IPS-11a (cell line): ENCODE data around the gene PALS1.

Experiments used
- H3K4me3 ChIP-seq: one replicate; pipeline ENCODE4 v1.5.1; 2013; ENCODE audit warnings: low read depth, low read length, control low read depth

The PALS1 gene

DNA sequence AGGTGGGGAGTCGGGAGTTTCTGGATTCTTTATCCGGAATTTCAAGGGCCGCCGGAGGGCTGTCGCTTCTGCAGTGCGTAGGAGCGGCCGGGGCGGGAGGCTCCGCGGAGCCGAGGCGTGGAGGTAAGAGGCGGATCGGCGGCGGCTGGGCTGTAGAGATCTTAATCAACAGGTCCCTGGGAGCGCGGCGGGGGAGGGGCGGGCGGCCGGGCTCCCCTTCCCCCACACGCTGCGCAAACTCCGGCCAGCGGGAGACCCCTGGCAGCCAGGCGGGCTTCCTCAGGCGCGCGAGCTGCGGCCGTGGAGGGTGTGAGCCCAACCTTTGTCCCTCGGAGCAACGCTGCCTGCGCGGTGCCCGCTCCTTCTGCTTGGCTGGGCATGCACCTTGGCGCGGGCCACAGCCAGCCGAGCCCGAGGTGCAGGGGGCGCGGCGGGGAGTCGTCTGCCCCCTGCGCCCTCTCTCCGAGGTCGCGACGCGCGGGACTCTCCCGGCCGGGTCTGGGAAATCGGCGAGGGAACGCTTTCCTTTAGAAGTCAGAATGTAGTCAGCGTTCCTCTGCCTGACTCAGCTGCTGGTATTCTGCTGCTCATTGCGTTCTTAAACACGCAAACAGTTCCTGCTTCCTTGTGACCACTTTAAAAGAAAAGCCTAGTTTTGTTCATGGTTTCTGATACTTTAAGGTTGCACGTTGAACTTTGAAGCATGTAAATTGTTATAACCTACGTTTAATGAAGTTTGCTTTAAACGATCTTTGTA, at the start of gene PALS1:
Gene PALS1, plus strand, starts transcription at position 25 of the 757 bp plus-strand sequence. CDS start 37,736 bp downstream, outside the sequence.
- peak within 1 kb of the TSS; percentile 92 for H3K4me3 ChIP-seq

DNA sequence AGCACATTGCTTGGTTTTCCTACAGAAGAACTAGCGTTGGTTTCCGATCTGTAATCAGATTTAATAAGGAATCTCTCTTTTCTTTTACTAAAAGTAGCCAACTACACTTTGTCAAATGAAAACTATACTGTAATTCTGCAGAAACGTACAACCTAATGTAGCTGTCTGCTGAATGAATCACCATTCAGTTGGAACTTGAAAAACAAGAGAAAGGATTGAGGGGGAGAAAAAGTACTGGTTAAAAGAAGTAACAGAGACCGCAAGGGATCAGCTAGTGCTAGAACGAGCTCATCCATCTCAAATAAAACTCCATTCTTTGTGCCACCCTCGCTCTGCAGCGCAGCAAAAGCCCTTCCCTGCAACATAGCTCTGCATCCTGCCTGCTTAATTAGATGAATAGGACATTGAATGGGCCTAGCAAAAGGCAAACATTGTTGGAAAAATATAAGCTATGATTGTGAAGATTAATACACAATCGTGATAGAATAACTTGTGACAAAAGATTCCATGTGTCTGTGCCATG, 49.4 kb upstream of the PALS1 start:
- no peak overlapping the region for H3K4me3 ChIP-seq

DNA sequence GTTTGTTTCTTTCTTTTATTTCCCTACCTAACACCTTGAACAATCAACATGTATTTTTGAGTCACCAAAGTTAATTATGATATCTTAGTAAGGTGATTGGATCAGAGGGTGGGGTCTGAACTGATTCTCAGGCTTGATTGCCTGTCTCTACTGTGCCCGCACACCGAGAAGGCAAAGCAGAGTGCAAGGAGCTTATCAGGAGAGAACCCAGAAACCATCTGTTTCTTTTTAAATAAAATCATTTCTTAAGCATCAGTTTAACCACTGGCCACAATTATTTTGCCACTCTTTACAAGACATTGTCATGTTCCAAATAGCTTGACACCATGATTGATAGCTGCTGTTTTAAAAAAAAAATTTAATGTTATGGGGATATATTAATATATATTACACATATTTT, 48.9 kb upstream of the PALS1 start:
- H3K4me3 ChIP-seq = no peak overlapping the region

DNA sequence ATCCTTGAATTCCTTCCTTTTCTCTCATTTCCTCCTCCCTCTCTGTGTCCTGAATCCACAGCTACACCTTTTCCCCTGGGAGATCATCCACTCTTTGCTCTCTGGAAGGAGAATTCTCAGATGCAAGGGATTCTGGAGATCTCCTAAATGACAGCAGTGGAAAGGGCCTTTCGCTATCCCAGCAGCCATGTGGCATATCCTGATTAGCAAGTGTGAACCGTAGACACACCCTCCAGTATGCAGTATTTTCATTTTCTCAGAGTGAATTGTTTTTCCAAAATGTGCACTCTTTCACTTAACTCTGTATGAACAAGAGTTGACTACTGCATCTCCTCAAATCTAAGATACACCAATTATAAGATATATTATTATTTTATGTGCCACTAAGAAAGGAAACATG, 46.0 kb upstream of the PALS1 start:
- H3K4me3 ChIP-seq = no peak overlapping the region

DNA sequence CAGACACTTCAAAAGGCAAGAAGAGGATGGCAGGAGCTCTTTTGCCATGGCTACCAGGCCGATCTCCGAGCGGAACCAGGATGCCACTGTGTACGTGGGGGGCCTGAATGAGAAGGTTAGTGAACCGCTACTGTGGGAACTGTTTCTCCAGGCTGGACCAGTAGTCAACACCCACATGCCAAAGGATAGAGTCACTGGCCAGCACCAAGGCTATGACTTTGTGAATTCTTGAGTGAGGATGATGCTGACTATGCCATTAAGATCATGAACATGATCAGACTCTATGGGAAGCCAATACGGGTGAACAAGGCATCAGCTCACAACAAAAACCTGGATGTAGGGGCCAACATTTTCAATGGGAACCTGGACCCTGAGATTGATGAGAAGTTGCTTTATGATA, 42.2 kb upstream of the PALS1 start:
- H3K4me3 ChIP-seq = no peak overlapping the region

DNA sequence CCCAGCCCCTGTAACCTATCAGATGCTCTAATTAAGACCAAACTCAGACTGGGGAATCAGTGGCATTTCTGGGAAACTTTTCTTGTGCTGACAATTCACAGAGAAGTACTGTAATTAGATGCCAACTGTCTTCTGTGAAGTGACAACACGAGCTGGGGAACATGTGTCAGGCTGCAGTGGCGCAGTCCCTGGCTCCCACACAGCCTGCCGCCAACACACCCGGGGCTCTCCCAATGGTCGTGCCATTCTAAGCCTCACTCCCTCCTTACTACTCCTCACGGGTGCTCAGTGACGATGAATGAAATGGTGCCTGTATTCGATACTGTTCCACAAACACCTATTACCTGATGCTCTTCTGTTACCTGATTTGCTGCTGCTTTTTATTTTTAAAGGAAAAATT, 33.4 kb upstream of the PALS1 start:
- no peak overlapping the region for H3K4me3 ChIP-seq

DNA sequence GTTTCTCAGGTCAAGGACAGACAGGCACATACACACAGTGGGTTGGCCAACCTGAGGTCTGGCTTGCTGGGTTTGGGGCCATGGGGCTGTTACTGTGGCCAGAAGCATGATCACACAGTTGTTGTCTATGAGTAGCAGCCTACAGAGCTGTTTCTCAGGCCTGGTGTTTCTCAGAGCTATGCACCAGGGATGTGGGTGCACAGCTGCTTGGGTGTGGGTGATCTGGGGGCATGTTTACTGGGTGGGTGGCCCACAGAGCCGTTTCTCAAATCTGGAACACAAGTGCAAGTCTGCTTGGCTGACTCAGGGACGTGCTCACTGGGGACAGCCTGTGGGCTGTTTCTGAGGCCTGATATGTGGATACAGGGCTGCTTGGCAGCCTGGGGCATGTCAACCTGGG, 23.1 kb upstream of the PALS1 start:
- H3K4me3 ChIP-seq = no peak overlapping the region

DNA sequence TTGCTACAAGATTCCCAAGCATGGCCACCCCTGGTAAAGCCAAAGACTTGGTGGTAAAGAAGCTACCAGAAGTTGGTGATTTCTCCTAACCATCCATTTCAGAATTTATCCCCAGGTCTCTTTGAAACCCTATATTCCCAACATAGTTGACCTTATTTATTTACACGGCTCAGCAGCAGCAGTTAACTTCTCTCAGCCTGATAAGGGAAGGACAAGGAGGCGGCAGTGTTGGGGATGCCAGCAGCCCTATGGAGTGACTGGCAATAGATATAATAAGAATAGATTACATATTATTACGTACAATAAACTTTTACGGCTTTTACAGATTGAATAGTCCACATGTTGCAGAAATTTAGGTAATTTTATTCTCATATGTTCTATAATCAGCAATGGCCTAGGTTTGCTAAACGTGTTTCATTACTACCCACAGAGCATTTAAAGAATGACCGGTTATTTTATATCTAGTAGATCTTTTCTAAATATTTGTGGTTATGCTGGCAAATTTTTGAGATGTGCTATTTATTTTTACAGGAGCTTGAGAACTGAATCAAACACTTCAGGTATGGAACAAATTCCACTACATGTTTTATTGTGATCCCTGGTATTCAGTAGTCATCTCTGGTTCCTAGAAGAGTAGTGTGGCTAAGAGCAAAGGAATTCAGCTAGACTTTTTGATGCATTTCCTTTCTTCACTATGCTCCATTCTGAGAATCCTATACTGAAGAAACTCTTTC, 19.8 kb upstream of the PALS1 start:
- no peak overlapping the region for H3K4me3 ChIP-seq

DNA sequence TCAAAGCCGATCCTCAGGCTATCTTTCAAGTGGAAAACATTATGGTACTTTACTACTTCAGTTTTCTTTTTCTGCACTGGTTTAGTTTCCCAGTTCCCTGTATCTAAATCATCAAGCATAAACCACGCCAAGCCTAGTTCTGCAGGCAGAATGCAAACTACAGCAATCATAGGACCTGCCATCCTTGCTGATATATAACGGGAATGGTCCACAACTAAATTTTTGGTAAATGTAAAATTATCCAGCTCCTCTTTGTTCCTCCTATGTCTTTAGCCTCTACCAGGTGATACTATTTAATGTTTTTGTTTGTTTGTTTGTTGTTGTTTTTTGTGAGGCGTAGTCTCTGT, 19.3 kb upstream of the PALS1 start:
- no peak overlapping the region for H3K4me3 ChIP-seq

DNA sequence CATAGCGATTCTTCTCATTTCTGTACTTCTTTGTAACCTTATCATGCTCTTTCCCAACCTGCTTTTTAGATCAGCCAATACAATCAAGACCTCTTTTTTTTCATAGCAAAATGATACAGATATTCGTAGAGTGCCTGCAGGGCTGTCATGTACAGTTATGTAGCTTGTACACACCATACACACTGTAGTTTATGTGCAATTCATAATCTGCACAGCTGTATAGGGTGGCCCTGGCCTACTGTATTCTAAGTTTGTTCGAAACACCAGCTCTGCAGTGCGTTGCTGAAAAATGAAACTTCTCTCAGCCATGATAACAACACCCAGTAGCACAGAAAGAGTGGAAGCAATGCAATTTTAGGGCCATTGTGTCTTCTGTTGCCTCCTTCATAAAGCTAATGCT, 15.7 kb upstream of the PALS1 start:
- H3K4me3 ChIP-seq = no peak overlapping the region

DNA sequence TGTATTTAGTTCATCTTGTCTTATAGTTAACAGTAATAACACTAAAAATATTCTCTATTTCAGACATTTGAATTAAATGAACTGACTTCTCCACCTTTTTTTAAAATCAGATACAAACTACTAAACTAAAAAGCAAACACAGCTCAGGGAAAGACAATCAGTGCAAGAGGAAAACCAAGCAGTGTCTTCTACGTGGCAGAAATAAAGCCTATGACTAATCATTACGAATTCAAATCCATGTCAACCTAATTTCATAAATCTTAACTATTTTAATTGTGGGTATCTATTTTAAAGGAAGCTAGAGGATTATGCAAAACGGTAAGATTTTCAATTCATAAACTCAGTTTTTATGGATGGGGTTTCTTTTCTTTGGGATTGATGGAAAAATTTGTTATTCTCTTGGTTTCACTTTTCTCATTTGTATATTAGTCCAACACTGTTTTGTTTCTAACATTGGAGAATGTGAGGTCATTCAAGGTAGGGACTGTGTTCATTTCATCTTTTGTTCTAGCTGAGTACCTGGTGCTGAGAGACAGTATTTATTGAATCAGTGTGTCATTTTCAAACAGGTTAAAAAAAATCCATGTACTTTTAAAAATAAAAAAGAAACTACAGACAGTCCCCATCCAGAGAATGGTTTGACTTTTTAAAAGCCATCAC, 12.8 kb upstream of the PALS1 start:
- H3K4me3 ChIP-seq = no peak overlapping the region

DNA sequence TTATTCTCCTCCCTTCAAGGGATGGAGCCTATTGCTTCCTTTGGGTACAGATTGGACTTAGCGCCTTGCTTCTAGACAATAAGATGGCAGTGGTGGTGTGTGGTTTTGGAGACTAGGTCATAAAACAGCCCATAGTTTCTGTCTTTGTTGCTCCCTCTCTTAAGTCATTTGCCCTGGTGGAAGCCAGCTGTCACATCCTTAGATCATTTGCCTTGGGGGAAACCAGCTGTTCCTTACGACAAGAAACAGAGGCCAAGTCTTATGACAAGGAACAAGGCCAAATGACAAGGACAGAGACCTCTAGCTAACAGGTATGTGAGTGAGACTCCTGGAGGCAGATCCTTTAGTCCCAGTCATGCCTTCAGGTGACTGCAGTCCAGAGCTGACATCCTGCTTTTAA, 9.2 kb upstream of the PALS1 start:
- H3K4me3 ChIP-seq = no peak overlapping the region

DNA sequence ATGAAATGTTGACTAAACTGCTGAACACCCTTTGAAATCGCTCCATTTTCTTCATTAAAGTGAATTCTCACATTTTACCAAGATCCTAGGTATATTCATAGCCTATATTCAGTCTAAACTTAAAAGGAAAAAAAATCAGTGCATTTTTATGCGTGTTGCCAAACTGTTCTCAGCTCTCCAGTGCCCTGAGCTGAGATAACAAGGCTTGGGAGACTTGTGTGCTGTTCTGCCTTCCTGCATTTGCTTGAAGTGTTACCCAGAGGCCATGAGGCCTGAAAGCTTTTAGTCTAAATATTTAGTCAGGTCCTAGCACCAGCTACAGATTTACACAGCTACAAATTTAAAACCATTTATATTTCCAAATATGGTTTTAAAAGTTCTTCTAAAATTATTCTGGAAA, 8.6 kb upstream of the PALS1 start:
- no peak overlapping the region for H3K4me3 ChIP-seq

DNA sequence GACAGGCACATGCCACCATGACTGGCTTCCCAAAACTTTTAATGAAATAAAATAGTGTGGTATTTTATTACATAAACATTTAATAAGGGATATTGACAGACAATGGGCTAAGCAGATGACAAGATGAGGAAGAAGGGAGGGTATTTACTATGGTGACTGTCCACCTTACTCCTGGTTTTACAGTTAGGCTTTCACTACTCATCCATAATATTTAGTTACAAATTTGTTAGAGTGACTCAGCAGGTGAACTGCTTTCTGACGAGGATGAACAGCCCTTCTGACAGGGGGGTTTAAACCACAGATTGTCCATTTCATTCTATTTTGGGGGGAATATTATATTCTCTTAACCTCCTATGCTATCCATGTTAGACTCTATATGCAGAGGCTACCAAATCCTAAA, 3.6 kb upstream of the PALS1 start:
- H3K4me3 ChIP-seq = no peak overlapping the region

DNA sequence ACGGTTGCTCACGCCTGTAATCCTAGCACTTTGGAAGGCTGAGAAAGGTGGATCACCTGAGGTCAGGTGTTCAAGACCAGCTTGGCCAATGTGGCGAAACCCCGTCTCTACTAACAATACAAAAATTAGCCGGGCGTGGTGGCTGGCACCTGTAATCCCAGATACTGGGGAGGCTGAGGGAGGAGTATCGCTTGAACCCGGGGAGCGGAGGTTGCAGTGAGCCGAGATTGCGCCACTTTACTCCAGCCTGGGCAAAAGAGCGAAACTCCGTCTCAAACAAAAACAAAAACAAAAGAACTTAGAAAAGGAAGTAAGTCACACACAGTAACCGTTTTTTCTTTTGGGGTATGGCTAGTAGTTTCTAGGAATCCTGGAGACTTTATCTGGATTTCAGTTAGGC, 1.7 kb upstream of the PALS1 start:
- no peak overlapping the region for H3K4me3 ChIP-seq

DNA sequence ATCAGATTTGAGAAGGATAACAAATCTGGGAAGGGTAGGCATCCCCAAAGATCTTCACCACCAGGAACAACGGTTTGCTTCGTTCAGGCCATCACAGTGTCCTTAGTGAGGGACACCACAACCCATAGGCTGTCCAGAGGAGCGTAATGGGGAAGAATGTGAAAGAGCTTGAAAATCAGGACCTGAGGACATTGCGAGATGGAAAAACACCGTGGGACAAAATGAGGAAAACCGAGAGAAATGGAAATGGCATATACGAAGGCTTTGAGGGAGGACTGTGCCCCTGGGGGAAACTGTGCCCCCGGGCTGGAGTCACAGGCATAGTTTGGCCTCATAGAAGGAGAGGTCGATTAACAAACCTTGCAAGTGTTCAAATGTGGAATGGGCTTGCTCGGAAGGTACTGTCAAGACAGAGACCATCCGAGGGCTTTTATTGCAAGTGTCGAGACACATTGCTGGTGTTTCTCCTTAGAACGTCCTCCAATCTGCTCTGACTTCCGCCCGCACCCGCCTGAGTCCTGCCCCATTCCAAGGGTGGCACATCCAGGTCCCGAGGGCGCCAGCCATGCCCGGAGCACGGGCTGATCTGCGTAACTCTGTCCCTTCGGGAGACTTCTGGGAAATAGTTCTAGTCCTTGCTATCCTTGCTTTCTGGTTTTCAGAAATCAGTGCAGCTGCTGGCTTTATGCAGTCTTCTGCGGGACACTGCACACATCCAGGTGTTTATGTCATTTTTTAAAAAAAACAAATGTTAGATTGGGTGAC, 885 bp upstream of the PALS1 start:
- peak overlapping the region; percentile 50 for H3K4me3 ChIP-seq

DNA sequence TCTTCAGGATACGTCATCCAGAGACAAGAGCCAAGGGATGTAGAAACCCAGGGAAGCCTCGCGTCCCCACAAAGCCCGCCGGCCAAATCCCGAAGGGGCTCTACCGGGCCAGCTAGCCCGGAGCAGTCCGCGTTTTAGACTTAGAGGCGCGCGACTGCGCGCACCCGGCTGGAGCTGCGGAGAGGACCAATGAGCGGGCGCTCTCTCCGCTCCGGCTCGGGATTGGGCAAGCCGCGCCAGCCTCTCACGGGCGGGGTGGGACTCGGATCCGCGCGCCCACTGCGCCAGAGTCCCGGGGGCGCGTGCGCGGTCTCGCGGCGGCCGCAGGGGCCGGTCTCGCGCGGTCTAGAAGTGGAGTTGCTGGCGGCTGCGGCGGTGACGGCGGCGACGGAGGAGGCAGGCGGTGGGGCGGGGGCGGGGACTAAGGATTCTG, 241 bp upstream of the PALS1 start:
- peak overlapping the region; percentile 92 for H3K4me3 ChIP-seq

DNA sequence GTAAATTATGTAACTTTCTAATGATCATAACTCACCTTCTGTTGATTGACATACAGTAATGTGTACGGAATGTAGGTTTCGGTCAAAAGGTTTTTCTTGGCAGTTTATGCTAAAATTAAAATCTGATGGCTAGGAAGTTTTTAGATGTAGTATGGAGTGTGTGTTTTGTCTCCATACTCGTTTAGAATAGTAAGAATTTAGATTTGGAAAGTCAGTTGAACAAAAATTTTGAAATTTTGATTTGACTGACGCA, 859 bp downstream of the PALS1 start:
- peak overlapping the region; percentile 92 for H3K4me3 ChIP-seq

DNA sequence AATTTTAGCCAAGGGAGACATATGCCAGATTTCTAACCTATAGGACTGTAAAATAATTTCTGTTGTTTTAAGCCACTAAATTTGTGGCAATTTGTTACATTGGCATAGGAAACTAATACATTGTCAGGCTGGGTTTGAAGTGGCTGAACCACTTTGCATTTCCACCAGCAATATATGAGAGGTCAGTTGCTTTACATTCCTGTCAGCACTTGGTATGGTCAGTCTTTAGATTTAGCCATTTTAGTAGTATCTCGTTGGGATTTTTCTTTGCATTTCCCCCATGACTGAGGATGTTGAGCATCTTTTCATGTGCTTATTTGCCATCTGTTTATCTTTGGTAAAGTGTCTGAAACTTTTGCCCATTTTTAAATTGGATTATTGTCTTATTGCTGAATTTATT, 3.9 kb downstream of the PALS1 start:
- H3K4me3 ChIP-seq = no peak overlapping the region

DNA sequence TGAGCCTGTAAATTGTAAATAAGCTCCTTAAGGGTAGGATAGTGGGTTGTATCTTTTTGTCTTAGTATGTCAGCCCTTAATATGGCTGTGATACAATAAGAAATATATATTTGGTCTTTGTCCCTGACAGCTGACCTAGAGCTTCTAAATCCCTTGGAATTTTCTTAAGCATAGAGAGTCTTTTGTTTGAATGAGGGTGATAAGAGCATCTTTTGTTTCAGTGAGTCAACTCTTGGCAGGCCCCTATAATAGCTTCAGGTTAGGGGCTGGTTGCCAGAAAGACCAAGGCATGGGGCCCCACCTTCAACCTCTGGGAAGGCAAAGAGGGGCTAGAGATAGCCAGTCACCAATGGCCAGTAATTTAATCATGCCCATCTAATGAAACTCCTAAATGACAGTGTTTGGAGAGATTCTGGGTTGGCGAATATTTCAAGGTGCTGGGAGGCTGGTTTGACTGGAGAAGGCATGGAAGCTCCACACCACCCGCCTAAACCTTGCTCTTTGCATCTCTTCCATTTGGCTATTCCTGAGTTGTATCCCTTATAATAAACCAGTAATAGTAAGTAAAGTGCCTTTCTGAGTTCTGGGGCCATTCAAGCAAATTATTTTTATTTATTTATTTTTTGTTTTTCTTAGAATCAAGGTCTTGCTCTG, 10.5 kb downstream of the PALS1 start:
- no peak overlapping the region for H3K4me3 ChIP-seq

DNA sequence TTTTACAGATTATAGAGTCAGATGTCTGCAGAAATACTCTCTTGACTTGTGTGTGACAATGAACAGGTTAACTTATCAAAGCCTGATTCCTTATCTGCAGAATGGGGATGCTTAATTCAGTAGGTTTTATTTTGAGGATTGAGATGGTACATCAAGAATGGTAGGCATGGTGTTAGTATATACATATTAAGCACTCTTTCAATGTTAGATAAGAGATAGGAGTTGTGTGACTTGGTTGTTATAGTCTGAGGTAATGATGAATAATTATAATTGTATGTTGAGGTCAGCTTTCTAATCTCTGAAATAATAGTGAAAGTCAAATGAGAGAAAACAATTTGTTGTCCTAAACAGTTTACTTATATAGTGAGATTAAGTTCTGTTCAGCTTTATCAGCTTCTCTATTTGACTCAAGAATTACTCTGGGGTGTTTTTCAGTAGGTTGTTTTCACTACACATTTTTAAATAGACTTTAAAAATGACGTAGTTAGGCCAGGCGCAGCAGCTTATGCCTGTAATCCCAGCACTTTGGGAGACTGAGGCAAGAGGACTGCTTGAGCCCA, 11.9 kb downstream of the PALS1 start:
- H3K4me3 ChIP-seq = no peak overlapping the region
